Osteoblast (primary cell): Measurements from ENCODE around the gene NR4A2. TPM values are rescaled to one million over a fixed set of nuclear protein-coding genes. Genes with fewer than 3 reads are reported as not detected.
A peak's percentile ranks its signal among the peaks of the same experiment; 100 is the strongest.

Experiments used
- DNase-seq: peaks from one replicate; pipeline ENCODE4 v3.0.0; 2011; ENCODE audit warnings: low spot score, mixed read lengths; ENCODE audit not compliant: insufficient read length; ENCODE audit errors: missing footprints
- H2AFZ ChIP-seq: 2 replicates; pipeline ENCODE4 v1.6.0; 2011; ENCODE audit warnings: mild to moderate bottlenecking, low read length
- H3K27ac ChIP-seq: 2 replicates; pipeline ENCODE4 v1.5.1; 2011; ENCODE audit warnings: mild to moderate bottlenecking, low read depth, low read length, moderate library complexity
- H3K27me3 ChIP-seq: 2 replicates; pipeline ENCODE4 v1.6.0; 2012; ENCODE audit warnings: mild to moderate bottlenecking, control low read depth, inconsistent platforms, low read length, moderate library complexity; ENCODE audit not compliant: insufficient read depth
- H3K36me3 ChIP-seq: 2 replicates; pipeline ENCODE4 v1.5.1; 2011; ENCODE audit warnings: mild to moderate bottlenecking, low read length, control low read depth, moderate library complexity; ENCODE audit not compliant: insufficient read depth
- H3K4me1 ChIP-seq: 2 replicates; pipeline ENCODE4 v1.5.1; 2011; ENCODE audit warnings: mild to moderate bottlenecking, low read length, control low read depth, moderate library complexity; ENCODE audit not compliant: insufficient read depth
- H3K4me2 ChIP-seq: 2 replicates; pipeline ENCODE4 v1.6.0; 2011; ENCODE audit warnings: mild to moderate bottlenecking, low read length; ENCODE audit not compliant: insufficient read depth
- H3K4me3 ChIP-seq: fragments of 200-600 bp; sonication (generic); 3 replicates; pipeline ENCODE4 v1.5.1; 2012; ENCODE audit warnings: mild to moderate bottlenecking, low read length, inconsistent platforms; ENCODE audit not compliant: insufficient read depth
- H3K79me2 ChIP-seq: 2 replicates; pipeline ENCODE4 v1.6.0; 2012; ENCODE audit warnings: mild to moderate bottlenecking, low read length, control low read depth, inconsistent platforms; ENCODE audit not compliant: insufficient read depth
- H3K9me3 ChIP-seq: 2 replicates; pipeline ENCODE4 v1.5.1; 2011; ENCODE audit warnings: low read depth, low read length, control low read depth
- H4K20me1 ChIP-seq: 2 replicates; pipeline ENCODE4 v1.6.0; 2012; ENCODE audit warnings: mild to moderate bottlenecking, low read length, control low read depth; ENCODE audit not compliant: insufficient read depth
- total RNA-seq: library from RNA; depleted of rRNA; stranded (reverse); fragments of >200 nt; gene quantifications from 2 replicates; pipeline ENCODE4 v1.2.3, GENCODE V29; 2012
- TF ChIP-seq, protein P1 (sequence below): IDR thresholded peaks from 2 replicates; pipeline ENCODE4 v1.5.1; 2011; ENCODE audit warnings: mild to moderate bottlenecking, low read depth, low read length, moderate library complexity; ENCODE audit errors: extremely low read depth

NR4A2 gene
- 0.72 and 0.88 TPM in 2 replicates for total RNA-seq

DNA sequence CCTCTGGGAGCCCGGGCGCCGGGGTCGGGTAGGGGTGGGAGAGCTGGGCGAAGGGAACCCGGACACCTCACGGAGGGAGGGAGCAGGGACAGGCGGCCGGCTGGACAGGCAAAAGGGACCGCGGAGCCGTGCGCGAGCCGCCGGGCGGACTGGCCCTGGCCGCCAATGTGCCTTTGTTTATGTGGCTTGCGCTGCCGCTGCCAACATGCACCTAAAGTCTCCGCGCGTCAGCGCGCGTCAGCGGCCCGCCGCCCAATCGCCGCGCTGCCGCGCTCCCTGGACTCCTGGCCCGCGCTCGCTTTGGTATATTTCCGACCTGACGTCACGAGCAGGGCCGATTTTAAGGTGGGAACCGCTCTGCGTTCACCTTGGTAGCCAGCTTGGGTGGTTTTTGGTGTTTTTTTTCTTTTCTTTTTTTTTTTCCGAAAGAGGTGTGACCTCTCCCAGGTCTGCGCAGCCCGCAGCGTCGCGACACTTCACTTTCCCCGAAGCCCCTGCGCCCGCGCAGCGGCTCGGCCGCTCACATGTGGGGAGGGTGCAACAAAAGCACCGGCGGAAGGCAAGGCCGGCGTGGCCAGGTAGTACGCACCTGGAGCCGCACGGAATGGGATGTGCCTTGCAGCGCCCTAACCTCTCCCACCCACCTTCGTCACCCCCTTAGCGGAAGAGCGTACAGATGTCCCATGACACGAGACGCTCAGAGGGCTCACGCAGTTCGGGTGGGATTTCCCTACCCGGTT, at the start of gene NR4A2:
Gene NR4A2, minus strand, starts transcription at position 188 of the 740 bp plus-strand sequence. CDS start 2,535 bp downstream, outside the sequence.
- peaks cover 5% of the 10 kb centered on the region for H3K36me3 ChIP-seq
- peak within 1 kb of the TSS; percentile 98 for H3K27ac ChIP-seq
- H3K27me3 ChIP-seq: no peaks in the 10 kb centered on the region
- peak within 1 kb of the TSS; percentile 76 for H3K4me3 ChIP-seq
- H3K79me2 ChIP-seq: no peaks in the 10 kb centered on the region
- H3K4me1 ChIP-seq: peaks cover 8% of the 10 kb centered on the region
- no peaks in the 10 kb centered on the region for H4K20me1 ChIP-seq
- peak; percentile 97 for DNase-seq
- H2AFZ ChIP-seq: peak within 1 kb of the TSS; percentile 82
- peak within 1 kb of the TSS; percentile 100 for H3K4me2 ChIP-seq
- no peaks in the 10 kb centered on the region for H3K9me3 ChIP-seq
- TF ChIP-seq, protein P1, sequence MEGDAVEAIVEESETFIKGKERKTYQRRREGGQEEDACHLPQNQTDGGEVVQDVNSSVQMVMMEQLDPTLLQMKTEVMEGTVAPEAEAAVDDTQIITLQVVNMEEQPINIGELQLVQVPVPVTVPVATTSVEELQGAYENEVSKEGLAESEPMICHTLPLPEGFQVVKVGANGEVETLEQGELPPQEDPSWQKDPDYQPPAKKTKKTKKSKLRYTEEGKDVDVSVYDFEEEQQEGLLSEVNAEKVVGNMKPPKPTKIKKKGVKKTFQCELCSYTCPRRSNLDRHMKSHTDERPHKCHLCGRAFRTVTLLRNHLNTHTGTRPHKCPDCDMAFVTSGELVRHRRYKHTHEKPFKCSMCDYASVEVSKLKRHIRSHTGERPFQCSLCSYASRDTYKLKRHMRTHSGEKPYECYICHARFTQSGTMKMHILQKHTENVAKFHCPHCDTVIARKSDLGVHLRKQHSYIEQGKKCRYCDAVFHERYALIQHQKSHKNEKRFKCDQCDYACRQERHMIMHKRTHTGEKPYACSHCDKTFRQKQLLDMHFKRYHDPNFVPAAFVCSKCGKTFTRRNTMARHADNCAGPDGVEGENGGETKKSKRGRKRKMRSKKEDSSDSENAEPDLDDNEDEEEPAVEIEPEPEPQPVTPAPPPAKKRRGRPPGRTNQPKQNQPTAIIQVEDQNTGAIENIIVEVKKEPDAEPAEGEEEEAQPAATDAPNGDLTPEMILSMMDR: no peak

DNA sequence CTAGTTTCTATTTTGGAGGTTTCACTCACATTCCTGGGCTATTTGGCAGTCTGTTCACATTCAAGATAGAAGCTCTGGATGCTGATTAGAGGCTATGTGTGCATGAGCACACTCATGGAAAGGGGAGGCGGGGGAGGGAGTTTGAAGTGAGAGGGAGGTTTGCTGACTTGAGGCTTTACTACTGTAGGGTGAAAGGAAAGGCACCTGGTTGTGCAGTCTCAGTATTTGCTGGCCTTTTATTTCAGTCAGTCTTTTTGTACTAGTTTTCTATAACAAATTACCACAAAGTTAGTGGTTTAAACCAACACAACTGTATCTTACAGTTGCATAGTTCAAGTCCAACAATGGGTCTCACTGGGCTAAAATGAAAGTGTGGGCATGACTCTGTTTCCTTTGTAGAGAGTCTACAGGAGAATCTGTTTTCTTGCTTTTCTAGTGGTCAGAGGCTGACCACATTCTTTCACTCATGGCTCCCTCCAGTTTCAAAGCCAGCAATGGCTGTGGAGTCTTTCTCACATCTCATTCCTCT, 47.7 kb upstream of the NR4A2 start:
- Histone ChIP-seq H3K4me2 (no peak overlapping the region), H3K4me3 (no peak overlapping the region), H3K27me3 (no peaks in the 10 kb centered on the region), H3K4me1 (no peaks in the 10 kb centered on the region), H2AFZ (no peak overlapping the region), H3K36me3 (no peaks in the 10 kb centered on the region), H3K79me2 (no peaks in the 10 kb centered on the region), H3K27ac (no peak overlapping the region), H4K20me1 (no peaks in the 10 kb centered on the region), H3K9me3 (no peaks in the 10 kb centered on the region)
- no peak for DNase-seq
- TF ChIP-seq, protein P1: no peak

DNA sequence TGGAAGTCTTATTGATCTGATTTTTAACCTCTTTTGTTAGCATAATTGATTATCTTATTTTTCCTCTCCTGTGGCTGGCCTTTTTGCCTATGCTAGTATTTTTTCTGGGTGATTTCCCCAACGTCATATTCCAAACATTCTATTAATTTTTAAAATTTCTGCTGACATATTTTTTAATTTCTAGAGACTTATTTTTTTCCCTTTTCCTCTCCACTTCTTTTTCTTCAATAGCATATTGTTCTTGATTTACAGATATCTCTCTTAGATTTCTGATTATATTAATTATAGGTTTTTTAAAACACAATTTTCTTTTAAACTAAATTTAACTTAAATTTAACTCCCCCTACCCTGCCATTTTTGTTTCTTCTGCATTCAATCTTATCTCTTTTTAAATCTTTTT, 47.2 kb upstream of the NR4A2 start:
- Histone ChIP-seq H3K79me2 (no peaks in the 10 kb centered on the region), H3K36me3 (no peaks in the 10 kb centered on the region), H3K27ac (no peak overlapping the region), H3K4me1 (no peaks in the 10 kb centered on the region), H4K20me1 (no peaks in the 10 kb centered on the region), H3K4me3 (no peak overlapping the region), H3K27me3 (no peaks in the 10 kb centered on the region), H3K4me2 (no peak overlapping the region), H3K9me3 (no peaks in the 10 kb centered on the region), H2AFZ (no peak overlapping the region)
- DNase-seq: no peak
- TF ChIP-seq, protein P1: no peak

DNA sequence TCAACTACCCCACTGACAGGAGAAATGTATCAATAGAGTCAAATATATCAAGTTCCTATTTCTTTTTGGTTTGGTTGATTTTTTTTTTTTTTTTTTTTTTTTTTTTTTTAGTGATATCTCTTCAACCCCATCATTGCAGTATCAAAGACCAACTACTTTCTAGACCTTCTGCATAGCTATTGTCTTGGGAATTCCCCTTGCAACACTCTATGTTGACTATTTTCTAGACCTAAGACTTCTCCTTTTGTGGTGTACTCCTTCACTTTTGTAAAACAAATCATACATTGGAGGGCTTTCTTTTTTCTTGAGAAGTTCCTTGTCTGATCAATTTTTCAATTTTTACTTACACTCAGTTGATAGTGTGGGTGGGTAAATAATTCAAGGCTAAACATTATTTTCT, 46.5 kb upstream of the NR4A2 start:
- Histone ChIP-seq H3K4me3 (no peak overlapping the region), H3K36me3 (no peaks in the 10 kb centered on the region), H2AFZ (no peak overlapping the region), H3K79me2 (no peaks in the 10 kb centered on the region), H3K27ac (no peak overlapping the region), H3K4me2 (no peak overlapping the region), H4K20me1 (no peaks in the 10 kb centered on the region), H3K27me3 (no peaks in the 10 kb centered on the region), H3K9me3 (no peaks in the 10 kb centered on the region), H3K4me1 (no peaks in the 10 kb centered on the region)
- no peak for DNase-seq
- TF ChIP-seq, protein P1: no peak
